Right cardiac atrium (tissue), 5 donors: ENCODE data around the gene PIK3AP1. TPM values are rescaled to one million over a fixed set of nuclear protein-coding genes. Genes with fewer than 3 reads are reported as not detected.

ENCODE experiments used
- ATAC-seq, 2 donors: fragments of 200-7000 bp; cut with Tn5 transposase; one replicate each; pipeline versions ENCODE4 v1.8.0 to v1.9.1; 2020; ENCODE audit warnings: moderate library complexity in 2 of 2, mild to moderate bottlenecking in 1 of 2
- DNase-seq, 3 donors: peaks; one replicate each; pipeline ENCODE4 v3.0.0-alpha.2; 2020
- H3K27ac ChIP-seq: one replicate; pipeline ENCODE4 v1.5.1; 2013; ENCODE audit warnings: mild to moderate bottlenecking, low read length, control low read depth, moderate library complexity
- H3K27me3 ChIP-seq: one replicate; pipeline ENCODE4 v1.6.1; 2013; ENCODE audit not compliant: control insufficient read depth, insufficient read depth
- H3K4me1 ChIP-seq: one replicate; pipeline ENCODE4 v1.6.1; 2013; ENCODE audit warnings: low read length; ENCODE audit not compliant: control insufficient read depth, insufficient read depth
- H3K4me3 ChIP-seq: one replicate; pipeline ENCODE4 v1.5.1; 2013; ENCODE audit warnings: low read length, control low read depth
- H3K9me3 ChIP-seq: one replicate; pipeline ENCODE4 v1.6.1; 2013; ENCODE audit warnings: low read length; ENCODE audit not compliant: control insufficient read depth
- WGBS: extraction: QIAGEN DNeasy Blood & Tissue Kit; methylation state at CpG from one replicate; pipeline ENCODE4 v1.1.7; 2013; 5-methylcytosine and 5-hydroxymethylcytosine counted together
- intact Hi-C, 4 donors: fragments of 100-400 bp; cut with DNase I; formaldehyde crosslinking; loops; one replicate each; pipeline versions ENCODE4 v1.11.0 to v1.14.0; 2022 to 2023
- polyA plus RNA-seq: library from polyadenylated mRNA; stranded (reverse); fragments of 200-250 nt; gene quantifications from one replicate; pipeline ENCODE4 v1.2.3, GENCODE V29; 2013
- total RNA-seq, 4 donors: library from RNA; stranded (reverse); fragmentation: NEBNext Ultra II Directional; extraction: Animal tissue kit (Norgen Biotek cat#: 25700); gene quantifications; one replicate each; pipeline ENCODE4 v1.2.1, GENCODE V29; 2021
- donor health status: healthy with polysubstance abuse.
- donor health status: DM: no; HTN: yes; CAD: no.
- donor health status: DM: no; HTN: no; CAD: no.
- donor health status: DM: no; HTN: yes; CAD: no; lungs with severe emphysema.
- donor health status: DM: yes; HTN: yes; CAD: no.

The PIK3AP1 gene
- total and polyA plus RNA-seq, 5 donors = 1.4 to 10.5 (median 4.9) TPM

DNA sequence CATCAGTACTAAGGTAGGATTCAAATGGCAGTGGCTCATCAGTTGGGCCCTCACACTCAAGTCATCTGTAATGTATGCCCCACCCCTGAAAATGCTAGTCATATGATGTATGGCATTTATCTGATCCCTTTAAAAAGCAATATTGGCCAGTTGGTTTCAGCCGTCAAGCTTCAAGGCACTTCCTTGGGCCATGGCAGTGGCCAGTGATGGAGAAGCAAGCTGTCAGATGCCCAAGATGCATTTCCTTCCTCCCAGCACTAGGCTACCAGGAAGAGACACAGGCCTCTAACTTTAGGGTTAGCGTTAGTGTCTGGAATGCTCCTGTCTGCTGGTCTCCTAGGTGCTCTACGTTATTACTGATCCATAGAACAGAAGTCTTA, 64.1 kb downstream of the PIK3AP1 start:
- H3K27me3 ChIP-seq = no peaks in the 10 kb centered on the region
- ATAC-seq = no peak
- H3K9me3 ChIP-seq = no peaks in the 10 kb centered on the region
- DNase-seq = no peak
- intact Hi-C loops = no loop called here
- peaks cover 4% of the 10 kb centered on the region for H3K4me1 ChIP-seq
- no peak overlapping the region for H3K27ac ChIP-seq
- no peak overlapping the region for H3K4me3 ChIP-seq
- WGBS = 77% methylated on average over 3 of the region's 3 CpGs

DNA sequence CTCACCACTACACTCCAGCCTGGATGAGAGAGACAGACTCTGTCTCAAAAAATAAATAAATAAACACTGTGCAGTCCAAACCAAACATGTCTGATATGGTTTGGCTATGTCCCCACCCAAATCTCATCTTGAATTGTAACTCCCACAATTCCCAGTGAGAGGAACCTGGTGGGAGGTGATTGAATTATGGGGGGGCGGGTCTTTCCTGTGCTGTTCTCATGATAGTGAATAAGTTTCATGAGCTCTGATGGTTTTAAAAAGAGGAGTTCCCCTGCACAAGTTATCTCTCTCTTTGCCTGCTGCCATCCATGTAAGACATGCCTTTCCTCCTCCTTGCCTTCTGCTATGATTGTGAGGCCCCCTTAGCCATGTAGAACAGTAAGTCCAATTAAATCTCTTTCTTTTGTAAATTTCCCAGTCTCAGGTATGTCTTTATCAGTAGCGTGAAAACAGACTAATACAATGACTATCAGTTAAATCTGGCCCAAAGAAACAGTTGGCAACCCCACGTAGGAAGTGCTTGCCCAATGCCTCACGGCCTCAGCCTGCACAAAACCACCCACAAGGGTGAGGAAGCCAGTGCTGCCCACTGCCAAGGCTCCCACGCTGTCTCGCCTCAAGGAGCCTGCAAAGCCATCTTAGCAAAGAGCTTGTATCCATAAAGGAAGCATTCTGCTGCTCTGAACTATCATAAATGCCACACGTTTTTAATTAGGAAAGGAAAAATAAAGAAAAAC, 64.7 kb downstream of the PIK3AP1 start:
- Histone ChIP-seq H3K4me3 (no peak overlapping the region), H3K4me1 (peaks cover 4% of the 10 kb centered on the region), H3K9me3 (no peaks in the 10 kb centered on the region), H3K27me3 (no peaks in the 10 kb centered on the region), H3K27ac (no peak overlapping the region)
- WGBS = 87% methylated on average over 7 of the region's 7 CpGs
- ATAC-seq (no peak), DNase-seq (no peak)
- intact Hi-C loops = no loop called here

DNA sequence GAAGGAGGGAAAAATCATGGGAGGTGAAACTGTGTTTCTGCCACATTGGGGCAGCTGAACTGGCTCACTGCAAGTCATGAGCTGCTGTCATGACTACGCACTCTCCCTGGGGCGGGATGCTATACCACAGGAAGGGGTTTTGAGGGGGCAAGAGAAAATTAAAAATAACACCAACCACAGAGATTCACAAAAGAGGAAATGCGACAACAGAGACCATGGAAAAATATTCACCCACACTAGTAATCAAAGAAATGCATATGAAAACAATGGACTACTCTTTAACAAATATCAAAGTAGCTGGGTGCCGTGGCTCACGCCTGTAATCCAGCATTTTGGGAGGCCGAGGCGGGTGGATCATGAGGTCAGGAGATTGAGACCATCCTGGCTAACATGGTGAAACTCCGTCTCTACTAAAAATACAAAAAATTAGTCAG, 68.3 kb downstream of the PIK3AP1 start:
- 82% methylated on average over 8 of the region's 8 CpGs for WGBS
- Histone ChIP-seq H3K27ac (no peak overlapping the region), H3K9me3 (no peaks in the 10 kb centered on the region), H3K27me3 (no peaks in the 10 kb centered on the region), H3K4me1 (no peaks in the 10 kb centered on the region), H3K4me3 (no peak overlapping the region)
- ATAC-seq = no peak
- no peak for DNase-seq
- intact Hi-C loops = no loop called here

DNA sequence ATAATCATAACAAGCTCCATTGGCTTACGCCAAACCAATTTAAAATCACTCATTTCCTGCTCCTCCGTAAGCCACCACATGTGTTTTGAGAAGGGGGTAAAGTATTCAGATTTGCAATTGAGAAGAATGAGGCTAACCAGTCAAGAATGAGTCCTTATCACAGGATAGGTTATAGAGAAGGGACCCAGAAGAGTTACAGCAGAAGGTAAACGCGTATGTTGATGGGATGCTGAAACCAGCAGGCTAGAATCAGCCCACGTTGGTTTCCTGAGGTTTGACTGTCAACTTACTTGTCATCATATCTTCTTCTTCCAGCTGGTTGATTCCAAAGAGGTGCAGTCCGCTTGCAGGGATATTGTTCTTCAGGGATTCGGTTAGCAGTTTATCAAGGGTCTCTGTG, 69.4 kb downstream of the PIK3AP1 start:
- H3K27ac ChIP-seq = no peak overlapping the region
- no peaks in the 10 kb centered on the region for H3K9me3 ChIP-seq
- H3K27me3 ChIP-seq = no peaks in the 10 kb centered on the region
- ATAC-seq (no peak), DNase-seq (no peak)
- no peaks in the 10 kb centered on the region for H3K4me1 ChIP-seq
- 77% methylated on average over 7 of the region's 7 CpGs for WGBS
- intact Hi-C loops = no loop called here
- H3K4me3 ChIP-seq = no peak overlapping the region

DNA sequence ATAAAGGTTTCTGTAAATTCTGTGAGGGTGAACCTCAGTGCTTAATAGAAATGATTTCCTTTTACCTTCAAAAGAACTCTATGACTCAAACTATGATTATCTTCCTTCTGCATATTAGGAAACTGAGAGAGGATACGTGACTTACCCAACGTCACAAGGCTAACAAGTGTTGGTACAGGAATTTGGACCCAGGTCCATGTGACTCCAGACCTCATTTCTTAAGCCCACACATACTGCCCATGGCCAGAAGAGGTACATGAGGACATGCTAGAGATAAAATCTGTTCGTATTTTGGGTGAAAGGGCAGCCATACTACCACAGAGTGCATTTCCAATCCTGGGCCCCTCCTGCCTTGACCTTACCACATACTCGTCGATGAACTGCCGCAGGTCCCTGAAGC, 72.0 kb downstream of the PIK3AP1 start:
- intact Hi-C loops = no loop called here
- no peak overlapping the region for H3K4me3 ChIP-seq
- no peaks in the 10 kb centered on the region for H3K4me1 ChIP-seq
- DNase-seq = no peak
- no peaks in the 10 kb centered on the region for H3K27me3 ChIP-seq
- no peak overlapping the region for H3K27ac ChIP-seq
- WGBS = 84% methylated on average over 6 of the region's 6 CpGs
- ATAC-seq = no peak
- H3K9me3 ChIP-seq = no peaks in the 10 kb centered on the region

DNA sequence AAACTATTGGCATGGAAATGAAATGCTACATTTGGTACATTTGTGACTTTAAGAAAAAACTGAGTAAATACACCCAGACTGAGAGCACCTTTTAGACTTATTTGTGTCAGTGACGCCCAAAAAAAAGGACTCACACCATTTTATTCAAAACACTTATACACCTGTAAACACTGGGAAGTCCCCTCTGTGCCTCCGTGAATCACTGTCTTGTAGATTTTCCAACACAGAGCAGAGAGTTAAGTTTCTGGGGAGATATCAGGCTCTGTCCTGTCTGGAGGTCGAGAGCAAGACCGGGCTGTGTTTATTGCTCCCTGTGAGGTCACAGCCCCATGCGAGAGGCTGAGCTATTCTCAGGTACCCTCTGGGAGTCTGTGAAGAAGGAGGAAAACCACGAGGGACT, 72.8 kb downstream of the PIK3AP1 start:
- 56% methylated on average over 6 of the region's 6 CpGs for WGBS
- Histone ChIP-seq H3K27me3 (no peaks in the 10 kb centered on the region), H3K27ac (no peak overlapping the region), H3K9me3 (no peaks in the 10 kb centered on the region), H3K4me1 (no peaks in the 10 kb centered on the region), H3K4me3 (no peak overlapping the region)
- intact Hi-C loops = no loop called here
- no peak for ATAC-seq
- no peak for DNase-seq

DNA sequence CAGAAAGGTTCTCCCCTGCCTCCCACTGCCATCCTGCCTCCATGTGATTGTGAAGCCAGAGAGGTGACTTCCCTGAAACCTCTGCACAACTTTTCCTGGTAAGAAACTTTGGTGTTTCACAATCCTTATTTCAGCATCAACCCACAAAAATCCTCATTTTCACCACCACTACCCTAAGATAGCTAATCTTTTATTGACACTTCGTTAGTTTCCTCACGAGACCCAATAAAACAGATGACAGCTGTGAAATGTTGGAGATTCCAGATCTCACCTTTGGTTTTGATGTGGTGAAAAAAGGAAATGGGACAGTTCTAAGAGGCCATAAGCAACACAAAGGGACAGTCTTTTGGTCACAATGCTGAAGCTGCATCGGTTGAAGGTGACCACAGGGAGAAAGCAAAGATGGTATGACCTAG, 73.6 kb downstream of the PIK3AP1 start:
- no peak overlapping the region for H3K27ac ChIP-seq
- no peaks in the 10 kb centered on the region for H3K9me3 ChIP-seq
- 61% methylated on average over 3 of the region's 3 CpGs for WGBS
- no peaks in the 10 kb centered on the region for H3K4me1 ChIP-seq
- H3K4me3 ChIP-seq = no peak overlapping the region
- ATAC-seq (no peak), DNase-seq (no peak)
- intact Hi-C loops = no loop called here
- H3K27me3 ChIP-seq = no peaks in the 10 kb centered on the region

DNA sequence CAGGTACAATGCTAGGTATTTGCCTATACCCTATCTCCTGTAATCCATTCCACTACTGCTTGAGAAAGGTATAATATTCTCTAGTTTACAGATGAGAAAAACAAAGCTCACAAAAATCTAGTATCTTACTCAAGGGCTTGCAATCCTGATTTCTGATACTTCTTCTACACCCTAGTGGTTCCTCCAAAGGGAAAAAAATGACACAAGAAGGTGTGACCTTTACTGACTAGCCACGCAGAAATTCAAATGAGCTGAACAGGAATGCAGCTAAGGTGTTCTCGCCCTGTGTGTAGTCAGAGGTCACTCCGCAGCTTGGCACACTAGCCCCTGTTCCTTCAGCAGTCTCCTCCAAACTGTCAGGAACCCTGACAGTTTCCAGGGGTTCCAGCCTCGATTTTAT, 74.0 kb downstream of the PIK3AP1 start:
- no peak for DNase-seq
- H3K27ac ChIP-seq = no peak overlapping the region
- H3K4me3 ChIP-seq = no peak overlapping the region
- no peaks in the 10 kb centered on the region for H3K4me1 ChIP-seq
- intact Hi-C loops = no loop called here
- no peak for ATAC-seq
- no peaks in the 10 kb centered on the region for H3K27me3 ChIP-seq
- H3K9me3 ChIP-seq = no peaks in the 10 kb centered on the region
- WGBS = 74% methylated on average over 4 of the region's 4 CpGs

DNA sequence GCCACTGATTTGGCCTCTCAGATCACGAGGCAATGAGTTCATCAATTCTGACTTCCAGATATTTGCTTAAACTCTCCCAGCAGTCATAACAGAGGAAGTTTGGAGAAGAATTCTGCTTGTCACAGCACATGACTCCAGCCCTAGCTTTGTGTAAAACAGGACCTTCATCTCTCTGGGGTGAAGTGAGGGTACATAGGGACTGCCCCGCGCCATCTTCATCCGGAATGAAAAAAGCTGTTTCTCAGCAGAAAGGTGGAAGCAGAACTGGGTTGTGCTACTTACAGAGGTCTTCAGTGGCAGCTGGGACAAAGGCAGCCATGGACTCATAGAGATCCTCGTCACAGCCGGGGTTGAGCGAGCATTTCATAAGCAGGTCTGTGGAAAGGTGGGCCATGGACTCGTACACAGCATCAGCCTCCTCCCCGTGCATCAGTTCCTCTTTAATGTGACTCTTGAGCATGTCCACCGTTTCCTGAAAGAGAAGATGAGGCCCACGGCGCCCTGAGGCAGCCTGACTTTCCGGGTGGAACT, 75.1 kb downstream of the PIK3AP1 start:
- WGBS = 83% methylated on average over 13 of the region's 13 CpGs
- H3K9me3 ChIP-seq = no peaks in the 10 kb centered on the region
- H3K4me1 ChIP-seq = no peaks in the 10 kb centered on the region
- no peaks in the 10 kb centered on the region for H3K27me3 ChIP-seq
- intact Hi-C loops = no loop called here
- no peak overlapping the region for H3K4me3 ChIP-seq
- ATAC-seq (peak; percentile 54 to 68), DNase-seq (peak in 1 of 3 donors; percentile 53)
- no peak overlapping the region for H3K27ac ChIP-seq

DNA sequence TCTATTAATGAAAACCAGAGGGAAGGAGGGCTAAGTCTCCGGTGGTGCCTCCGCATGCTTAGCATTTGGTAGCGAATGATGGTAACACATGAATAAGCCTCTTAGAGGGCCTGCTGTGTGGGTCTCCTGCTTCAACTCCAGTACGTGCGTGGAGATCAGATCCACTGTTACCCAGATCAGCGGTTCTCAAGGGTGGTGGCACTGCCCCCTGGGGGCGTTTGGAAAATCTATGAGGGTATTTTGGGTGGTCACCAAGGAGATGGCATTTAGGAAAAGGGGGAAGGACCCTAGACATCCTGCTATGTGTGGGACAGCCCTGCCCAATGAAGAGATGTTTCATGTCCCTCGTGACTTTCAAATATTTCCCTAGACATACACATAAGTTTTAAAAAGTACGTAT, 76.4 kb downstream of the PIK3AP1 start:
- no peaks in the 10 kb centered on the region for H3K27me3 ChIP-seq

DNA sequence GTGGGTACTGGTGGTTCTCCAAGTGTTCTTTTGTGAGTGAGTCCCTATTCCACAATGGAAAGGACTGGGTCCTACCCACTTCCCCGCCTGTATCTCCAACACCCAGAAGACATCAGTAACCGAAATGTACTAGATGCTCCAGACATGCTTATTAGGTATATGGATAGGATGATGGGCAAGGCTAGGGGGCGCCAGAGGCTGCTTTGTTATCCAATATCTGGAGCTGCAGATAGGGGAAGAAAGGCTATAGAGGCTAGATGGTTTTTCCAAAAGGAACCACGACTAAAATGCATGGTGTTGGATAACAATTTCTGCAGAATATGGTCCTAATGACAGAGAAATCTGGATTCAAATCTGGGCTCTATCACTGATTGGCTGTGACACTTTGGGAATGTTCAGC, 77.3 kb downstream of the PIK3AP1 start:
- ATAC-seq = peak; percentile 44
- peak; percentile 55 to 89 (median 82) for DNase-seq
- 44% methylated on average over 4 of the region's 4 CpGs for WGBS
- Histone ChIP-seq H3K4me3 (no peak overlapping the region), H3K27ac (no peak overlapping the region), H3K4me1 (no peaks in the 10 kb centered on the region), H3K9me3 (no peaks in the 10 kb centered on the region), H3K27me3 (no peaks in the 10 kb centered on the region)
- intact Hi-C loops = no loop called here

More for the DNA sequence above, 76.4 kb downstream of the PIK3AP1 start:
- Histone ChIP-seq H3K27ac (no peak overlapping the region), H3K4me1 (no peaks in the 10 kb centered on the region), H3K9me3 (no peaks in the 10 kb centered on the region), H3K4me3 (no peak overlapping the region)
- ATAC-seq (no peak), DNase-seq (no peak)
- intact Hi-C loops = no loop called here
- 77% methylated on average over 9 of the region's 9 CpGs for WGBS

DNA sequence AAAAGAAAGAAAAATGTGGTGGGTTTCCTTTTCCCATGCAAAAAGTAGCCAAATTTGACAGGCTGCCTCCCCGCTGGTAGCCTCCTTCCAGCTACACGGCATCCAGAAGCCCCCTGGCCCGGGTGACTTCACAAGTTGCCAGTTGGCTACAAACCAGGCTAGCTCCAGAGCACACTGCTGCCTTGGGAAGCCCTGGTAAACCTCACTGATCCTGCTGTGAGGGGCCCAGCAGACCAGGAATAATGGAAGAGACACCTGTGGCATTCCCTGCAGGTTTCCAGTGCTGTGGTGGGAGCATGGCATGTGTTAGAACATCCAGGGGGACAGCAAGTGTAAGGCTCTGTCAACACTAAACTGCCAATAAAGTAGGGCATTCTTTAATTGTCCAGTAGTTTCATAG, 77.8 kb downstream of the PIK3AP1 start:
- Histone ChIP-seq H3K4me1 (no peaks in the 10 kb centered on the region), H3K9me3 (no peaks in the 10 kb centered on the region), H3K4me3 (no peak overlapping the region), H3K27ac (no peak overlapping the region), H3K27me3 (no peaks in the 10 kb centered on the region)
- ATAC-seq (no peak), DNase-seq (no peak)
- intact Hi-C loops = no loop called here
- WGBS = 24% methylated on average over 3 of the region's 3 CpGs
